ENCODE measurements around the gene SMIM35.
"Not testable (repeated sequence)": the region's sequence is repeated elsewhere in the genome, so short reads cannot be mapped to it uniquely, and the experiment has no call there.

DNA sequence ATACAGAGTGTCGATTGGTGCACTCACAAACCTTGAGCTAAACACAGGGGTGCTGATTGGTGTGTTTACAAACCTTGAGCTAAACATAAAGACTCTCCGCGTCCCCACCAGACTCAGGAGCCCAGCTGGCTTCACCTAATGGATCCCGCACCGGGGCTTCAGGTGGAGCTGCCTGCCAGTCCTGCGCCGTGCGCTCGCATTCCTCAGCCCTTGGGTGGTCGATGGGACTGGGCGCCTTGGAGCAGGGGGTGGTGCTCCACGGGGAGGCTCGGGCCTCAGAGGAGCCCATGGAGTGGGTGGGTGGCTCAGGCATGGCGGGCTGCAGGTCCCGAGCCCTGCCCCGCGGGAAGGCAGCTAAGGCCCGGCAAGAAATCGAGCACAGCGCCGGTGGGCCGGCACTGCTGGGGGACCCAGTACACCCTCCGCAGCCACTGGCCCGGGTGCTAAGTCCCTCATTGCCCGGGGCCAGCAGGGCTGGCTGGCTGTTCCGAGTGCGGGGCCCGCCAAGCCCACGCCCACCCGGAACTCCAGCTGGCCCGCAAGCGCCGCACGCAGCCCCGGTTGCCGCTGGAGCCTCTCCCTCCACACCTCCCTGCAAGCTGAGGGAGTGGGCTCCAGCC lies 108.4 kb downstream of the SMIM35 start:
- not testable (repeated sequence) for TF ChIP-seq POLR2AphosphoS5, POLR2A (IDR thresholded peaks at IDR 0.05)
- TF ChIP-seq, protein P1, sequence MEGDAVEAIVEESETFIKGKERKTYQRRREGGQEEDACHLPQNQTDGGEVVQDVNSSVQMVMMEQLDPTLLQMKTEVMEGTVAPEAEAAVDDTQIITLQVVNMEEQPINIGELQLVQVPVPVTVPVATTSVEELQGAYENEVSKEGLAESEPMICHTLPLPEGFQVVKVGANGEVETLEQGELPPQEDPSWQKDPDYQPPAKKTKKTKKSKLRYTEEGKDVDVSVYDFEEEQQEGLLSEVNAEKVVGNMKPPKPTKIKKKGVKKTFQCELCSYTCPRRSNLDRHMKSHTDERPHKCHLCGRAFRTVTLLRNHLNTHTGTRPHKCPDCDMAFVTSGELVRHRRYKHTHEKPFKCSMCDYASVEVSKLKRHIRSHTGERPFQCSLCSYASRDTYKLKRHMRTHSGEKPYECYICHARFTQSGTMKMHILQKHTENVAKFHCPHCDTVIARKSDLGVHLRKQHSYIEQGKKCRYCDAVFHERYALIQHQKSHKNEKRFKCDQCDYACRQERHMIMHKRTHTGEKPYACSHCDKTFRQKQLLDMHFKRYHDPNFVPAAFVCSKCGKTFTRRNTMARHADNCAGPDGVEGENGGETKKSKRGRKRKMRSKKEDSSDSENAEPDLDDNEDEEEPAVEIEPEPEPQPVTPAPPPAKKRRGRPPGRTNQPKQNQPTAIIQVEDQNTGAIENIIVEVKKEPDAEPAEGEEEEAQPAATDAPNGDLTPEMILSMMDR (IDR thresholded peaks at IDR 0.05), result not testable (repeated sequence)

Measured in upper lobe of left lung (tissue), 4 donors.